NOMO-1 treated with DMSO at 0.1 percent for 48 hours (cell line): ENCODE results near the gene KCNH6.

ENCODE experiments used
- DNase-seq: peaks from one replicate; lab custom pipeline; 2025; ENCODE audit not compliant: unreplicated experiment; lab: John Stamatoyannopoulos, UW

The KCNH6 gene

DNA sequence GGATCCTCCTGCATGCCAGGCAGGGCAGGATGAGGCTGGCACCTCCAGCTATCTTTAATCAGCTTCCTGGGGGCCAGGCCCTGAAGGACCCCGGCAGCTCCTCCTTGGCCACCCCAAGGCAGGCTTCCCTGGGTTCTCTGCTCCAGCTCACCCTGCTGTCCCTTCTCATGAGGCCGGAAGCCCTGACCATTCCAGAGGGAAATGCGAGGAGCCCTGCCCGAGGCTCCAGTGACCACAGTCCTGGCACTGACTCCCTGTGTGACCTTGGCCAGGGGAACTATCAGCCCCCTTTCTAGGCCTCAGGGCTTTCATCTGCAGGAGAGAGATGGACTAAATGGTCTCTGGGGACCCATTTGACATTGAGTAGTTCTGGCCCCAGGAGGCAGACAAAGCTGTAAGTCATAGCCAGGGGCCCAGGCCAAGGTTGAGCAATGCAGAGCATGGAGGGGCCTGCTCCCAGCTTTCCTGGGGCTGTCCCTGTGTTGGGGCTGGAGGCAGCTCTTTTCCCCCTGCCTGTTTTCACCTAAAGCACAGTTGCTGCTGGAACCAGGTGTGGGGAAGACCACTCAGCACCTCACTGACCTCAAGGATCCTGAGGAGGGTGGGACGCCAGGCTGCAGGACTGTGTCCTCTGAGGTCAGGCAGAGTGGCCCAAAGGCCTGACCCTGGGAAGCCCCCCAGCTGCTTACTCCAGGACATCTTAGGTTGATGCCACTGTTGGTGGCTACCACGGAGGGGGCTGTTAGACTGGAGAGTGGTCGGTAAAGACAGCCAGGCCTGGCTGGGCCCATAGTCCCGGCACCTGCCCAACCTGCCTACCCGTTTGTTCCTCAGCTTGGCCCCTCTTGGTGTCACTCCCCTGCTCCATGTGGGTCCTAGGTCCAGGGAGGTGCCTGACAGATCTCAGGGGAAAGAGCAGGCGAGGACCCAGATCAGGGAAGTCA, 8.1 kb downstream of the KCNH6 start:
- no peak for DNase-seq

DNA sequence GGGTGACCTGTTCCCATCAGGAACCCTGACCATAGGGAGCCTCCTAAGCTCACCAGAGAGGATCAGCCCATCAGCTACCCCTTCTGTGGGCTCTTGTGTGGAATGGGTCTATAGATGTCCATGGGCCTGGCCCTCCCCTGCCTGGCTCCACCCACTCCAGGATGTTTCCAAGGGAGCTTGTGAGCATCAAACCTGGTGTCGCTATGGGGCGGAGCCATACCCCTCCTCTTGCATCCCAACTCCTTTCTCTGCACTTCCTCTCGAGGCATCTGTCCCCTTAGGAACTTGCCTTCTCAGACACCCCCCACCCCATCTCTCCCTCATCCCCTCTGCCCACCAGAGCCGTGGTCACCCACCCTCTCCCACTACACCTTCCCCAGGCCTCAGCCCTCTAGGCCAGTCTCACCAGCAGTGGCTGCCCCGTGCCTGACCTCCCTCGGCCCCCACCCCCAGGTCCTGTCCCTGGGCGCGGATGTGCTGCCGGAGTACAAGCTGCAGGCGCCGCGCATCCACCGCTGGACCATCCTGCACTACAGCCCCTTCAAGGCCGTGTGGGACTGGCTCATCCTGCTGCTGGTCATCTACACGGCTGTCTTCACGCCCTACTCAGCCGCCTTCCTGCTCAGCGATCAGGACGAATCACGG, 10.4 kb downstream of the KCNH6 start:
- DNase-seq, result no peak

DNA sequence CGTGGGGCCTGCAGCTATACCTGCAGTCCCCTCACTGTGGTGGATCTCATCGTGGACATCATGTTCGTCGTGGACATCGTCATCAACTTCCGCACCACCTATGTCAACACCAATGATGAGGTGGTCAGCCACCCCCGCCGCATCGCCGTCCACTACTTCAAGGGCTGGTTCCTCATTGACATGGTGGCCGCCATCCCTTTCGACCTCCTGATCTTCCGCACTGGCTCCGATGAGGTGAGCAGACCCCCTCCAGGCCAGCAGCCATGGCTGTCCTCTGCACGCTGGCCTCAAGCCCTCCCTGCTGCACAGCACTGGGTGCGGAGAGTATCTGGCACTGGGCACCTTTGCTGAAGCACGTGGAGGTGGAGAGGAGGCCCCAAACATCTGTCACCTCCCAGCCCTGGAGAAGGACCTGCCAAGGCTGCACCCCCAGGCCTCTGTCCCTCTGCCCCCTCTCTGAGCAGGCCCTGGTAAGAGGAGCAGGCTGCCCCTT, 11.0 kb downstream of the KCNH6 start:
- DNase-seq, result no peak

DNA sequence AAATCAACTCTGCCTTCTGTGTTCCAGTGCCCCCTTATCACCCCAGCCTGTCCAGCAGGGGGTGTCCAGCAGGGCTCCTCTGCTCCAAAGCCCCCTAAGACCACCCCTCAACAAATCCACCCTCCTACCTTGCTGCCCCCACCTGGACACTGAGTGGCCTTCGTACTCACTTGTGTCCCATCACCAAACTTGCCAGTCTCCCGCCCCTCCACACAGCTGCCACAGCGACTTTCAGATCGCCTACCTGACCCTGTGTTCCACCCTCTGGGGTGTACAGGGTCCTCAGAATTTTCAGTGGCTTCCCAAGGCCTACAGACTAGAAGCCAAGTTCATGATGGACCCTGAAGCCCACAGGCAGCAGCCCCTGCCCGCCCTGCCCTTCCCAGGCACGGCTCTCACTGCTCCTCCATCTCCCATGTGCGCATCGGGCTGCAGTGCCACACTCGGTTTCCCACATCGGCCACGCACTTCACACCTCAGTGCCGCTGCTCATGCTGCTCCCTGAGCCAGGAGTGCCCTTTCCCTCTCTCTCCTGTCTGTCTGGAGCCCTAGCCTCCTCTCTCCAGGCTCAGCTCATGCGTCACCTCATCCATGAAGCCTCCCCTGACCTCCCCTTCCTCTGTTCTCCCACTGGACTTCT, 11.8 kb downstream of the KCNH6 start:
- no peak for DNase-seq

DNA sequence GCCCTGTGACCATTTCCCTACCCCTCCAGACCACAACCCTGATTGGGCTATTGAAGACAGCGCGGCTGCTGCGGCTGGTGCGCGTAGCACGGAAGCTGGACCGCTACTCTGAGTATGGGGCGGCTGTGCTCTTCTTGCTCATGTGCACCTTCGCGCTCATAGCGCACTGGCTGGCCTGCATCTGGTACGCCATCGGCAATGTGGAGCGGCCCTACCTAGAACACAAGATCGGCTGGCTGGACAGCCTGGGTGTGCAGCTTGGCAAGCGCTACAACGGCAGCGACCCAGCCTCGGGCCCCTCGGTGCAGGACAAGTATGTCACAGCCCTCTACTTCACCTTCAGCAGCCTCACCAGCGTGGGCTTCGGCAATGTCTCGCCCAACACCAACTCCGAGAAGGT, 12.5 kb downstream of the KCNH6 start:
- no peak for DNase-seq

DNA sequence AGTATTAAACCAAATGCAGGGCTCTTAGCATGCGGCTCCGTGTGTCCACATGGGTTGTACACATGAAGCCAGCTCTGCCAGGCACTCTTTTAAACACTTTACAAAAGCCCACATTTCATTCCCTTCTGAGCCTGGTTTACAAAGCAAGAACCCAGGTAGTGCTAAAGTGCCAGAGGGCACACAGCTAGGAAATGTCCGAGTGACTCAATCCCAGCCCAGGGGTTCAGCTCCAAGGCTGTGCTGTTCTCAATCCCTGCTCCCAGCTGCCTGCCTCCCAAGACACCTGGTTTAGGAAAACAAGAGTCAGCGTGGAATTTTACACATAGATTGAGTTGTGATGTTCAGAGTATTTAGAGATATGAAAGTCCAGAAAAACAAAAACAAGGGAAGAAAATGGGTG, 13.8 kb downstream of the KCNH6 start:
- DNase-seq, result no peak

DNA sequence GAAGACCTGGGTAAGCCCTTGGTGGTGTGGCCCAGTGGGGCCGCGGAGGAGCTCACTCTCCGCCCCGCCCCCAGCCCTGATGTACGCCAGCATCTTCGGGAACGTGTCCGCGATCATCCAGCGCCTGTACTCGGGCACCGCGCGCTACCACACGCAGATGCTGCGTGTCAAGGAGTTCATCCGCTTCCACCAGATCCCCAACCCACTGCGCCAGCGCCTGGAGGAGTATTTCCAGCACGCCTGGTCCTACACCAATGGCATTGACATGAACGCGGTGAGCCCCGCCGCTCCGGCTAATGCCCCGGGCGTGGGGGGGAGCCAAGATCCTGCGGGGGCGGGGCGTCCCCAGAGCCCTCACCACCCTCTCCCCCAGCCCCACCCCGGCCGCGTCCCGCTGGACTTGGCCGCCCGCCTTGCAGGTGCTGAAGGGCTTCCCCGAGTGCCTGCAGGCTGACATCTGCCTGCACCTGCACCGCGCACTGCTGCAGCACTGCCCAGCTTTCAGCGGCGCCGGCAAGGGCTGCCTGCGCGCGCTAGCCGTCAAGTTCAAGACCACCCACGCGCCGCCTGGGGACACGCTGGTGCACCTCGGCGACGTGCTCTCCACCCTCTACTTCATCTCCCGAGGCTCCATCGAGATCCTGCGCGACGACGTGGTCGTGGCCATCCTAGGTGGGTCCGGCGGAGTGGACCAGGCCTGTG, 15.0 kb downstream of the KCNH6 start:
- no peak for DNase-seq

DNA sequence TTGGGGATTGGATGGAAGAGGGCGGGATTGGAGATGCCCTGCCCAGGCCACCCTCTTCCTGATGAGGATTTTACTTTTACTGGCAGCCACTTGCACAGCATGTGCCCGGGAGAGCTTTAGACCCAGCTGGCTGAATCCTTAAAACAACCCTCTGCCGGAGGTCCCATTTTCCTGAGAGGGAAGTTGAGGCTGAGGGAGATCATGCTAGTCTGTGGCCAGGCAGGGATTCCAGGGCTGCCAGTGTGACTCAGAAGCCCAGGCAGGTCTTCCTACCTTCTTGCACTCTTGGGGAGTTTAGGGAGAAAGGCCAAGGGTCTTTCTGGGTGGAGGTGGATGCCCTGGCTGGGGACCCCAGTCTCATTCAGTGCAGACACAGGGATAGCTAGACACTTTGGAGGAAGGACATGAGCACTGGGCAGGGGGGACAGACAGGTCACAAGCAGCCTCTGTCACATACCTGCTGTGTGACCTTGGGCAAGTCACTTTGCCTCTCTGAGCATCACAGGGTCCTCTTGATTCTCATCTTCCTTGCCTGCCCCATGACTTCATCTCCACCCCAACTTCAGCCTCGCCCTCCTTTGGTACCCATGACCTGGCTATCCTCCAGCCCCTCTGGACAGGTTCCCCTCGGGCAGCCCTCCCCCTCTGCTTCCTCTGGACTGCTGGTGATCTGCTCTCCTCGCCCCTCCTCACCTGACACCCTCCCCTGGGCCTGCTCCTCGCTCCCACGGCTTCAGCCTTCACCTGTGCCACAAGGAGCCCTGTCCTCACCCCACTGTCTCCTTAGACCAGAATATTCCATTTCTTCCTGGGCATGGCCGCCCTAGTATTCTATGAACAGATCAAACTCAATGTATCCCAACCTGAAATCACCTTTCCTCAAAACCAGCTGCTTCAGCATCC, 15.8 kb downstream of the KCNH6 start:
- DNase-seq, result no peak

DNA sequence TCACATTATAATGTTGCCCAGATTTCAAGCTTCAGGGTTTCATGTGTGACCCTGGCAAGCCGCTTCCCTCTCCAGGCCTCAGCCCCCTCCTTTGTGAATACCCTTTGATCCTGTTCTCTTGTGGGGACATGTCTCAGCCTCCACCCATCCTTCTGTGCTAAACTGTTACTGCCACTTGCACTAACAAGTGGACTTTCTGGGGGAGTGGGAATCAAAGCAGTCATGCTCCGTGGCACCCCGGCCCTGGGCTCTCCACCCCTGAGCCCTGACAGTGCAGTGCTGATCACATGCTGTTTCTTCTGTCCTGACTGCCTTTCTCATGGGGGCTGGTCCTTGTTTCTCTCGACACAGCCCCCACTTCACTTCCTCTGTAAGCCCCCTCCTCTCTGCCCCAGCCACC, 17.4 kb downstream of the KCNH6 start:
- no peak for DNase-seq

DNA sequence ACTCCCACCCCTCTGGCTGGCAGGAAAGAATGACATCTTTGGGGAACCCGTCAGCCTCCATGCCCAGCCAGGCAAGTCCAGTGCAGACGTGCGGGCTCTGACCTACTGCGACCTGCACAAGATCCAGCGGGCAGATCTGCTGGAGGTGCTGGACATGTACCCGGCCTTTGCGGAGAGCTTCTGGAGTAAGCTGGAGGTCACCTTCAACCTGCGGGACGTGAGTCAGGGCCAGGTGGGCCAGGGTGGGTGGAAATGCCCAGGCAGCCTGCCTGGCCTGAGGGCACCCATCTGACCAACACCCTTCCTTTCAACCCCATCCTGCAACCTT, 19.0 kb downstream of the KCNH6 start:
- no peak for DNase-seq

DNA sequence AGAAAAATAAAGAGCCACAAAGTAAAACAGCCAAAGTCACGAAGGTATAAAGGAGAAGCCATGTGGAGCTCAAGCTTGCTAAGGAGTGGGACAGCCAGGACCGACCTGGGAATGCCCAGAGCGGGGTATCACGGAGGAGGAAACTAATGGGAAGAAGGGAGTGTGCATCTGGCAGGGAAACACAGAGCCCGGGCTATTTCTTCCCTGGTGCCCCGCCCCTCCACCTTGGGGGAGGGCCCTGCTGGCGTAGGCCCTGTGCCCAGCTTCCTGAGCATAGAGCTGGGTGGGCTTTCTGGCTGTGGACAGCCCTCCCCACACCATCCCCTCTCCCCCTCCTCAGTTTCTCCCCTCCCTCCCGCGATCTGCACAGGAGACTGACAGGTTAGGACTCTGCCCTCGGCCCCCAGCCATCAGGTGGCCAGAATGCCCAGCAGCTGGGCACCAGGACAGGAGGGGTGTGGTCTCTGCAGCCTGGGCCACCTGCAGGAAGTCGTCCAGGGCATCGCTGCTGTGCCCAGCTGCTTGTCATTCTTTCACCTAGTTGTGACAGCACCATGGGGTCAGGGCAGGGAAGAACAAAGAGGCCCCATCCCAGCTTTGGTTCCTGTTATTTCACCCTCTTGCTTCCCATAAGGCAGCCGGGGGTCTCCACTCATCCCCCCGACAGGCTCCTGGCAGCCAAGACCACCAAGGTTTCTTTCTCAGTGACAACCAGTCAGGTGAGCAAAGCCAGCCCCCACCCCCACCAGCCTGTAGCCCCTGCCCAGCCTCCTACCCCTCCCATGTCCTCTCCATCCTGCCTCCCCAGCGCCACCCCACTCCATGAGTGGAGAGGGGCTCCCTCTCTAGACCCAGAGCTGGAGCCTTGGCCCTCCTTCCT, 20.0 kb downstream of the KCNH6 start:
- no peak for DNase-seq

DNA sequence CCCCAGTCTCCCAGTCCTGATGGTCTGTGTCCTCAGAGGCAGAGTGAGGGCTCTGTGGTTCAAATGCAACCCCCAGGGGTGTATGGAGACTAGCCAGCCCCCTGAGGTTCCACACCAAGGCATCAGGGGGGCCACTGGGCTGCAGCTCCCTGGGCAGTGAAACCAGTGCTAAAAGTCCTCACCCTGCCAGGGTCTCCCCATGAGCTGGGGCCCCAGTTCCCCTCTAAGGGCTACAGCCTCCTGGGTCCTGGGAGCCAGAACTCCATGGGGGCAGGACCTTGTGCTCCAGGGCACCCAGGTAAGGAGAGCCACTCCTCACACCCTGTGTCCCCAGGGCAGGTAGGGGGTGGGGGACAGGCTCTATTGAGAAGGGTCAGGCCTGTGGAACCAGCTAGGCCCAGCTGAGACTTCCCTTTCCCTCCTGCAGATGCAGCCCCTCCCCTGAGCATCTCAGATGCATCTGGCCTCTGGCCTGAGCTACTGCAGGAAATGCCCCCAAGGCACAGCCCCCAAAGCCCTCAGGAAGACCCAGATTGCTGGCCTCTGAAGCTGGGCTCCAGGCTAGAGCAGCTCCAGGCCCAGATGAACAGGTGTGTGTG, 20.8 kb downstream of the KCNH6 start:
- DNase-seq, result no peak

DNA sequence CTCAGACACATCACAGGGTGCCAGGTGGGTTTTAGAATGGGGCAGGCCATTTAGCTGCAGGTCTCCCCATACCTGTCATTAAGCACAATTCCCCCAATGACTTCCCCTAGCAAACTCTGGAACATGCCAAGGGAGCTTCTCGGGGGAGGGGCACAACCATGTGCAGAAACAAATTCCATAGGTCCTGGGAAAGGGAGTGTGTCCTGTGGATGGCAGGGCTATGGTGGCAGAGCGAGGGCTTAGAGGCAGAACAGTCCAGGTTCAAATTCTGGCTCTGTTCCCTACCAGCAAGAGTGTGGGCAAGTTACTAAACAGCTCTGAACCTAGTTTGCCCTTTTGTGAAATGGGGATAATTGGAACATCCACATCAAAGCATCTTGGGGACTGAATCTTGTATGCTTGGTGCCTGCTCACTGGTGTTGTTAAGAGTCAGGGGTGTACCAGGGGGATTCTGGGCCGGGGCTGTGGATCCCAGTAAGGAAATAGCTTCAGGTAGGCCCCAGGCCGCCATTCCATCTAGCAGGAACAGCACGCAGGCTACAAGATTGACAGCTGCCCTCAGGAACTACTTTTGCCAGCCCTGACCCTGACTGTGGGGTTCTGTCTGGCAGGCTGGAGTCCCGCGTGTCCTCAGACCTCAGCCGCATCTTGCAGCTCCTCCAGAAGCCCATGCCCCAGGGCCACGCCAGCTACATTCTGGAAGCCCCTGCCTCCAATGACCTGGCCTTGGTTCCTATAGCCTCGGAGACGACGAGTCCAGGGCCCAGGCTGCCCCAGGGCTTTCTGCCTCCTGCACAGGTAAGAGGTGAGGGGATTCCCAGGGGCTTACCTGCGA, 21.5 kb downstream of the KCNH6 start:
- DNase-seq, result no peak

DNA sequence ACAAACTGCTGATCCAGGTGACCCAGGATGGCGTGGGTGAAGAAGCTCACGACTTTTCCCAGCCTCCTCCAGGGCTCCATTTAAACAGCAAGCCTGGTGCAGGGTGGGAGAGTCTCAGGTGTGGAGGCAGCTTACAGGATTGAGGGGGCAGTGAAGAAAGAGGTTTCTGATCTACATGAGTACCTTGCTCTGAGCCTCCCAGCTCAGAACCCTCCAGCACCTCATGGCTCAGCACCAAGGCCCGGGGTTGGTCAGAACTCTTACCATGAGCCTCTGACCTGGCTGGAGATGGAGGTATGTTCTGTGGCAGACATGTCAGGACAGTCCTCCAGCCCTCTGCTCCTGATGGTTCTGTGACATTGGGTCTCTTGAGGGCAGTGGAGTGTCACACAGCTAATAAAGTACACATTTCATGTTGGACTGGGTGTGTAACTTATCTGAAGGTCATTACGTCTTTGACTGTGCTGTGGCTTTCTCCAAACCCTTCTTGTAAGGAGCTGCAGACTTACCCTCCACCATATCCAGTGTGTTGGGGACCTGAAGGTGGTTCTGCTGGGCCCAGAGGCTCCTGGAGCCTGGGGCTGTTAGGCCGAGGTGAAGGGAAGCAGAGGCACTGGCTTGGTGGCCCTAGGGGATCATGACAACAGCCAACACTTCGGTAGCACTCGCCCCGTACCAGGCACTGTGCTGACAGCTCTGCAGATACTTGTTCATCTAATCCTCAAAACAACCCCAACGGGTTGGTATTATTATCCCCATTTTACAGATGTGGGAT, 23.3 kb downstream of the KCNH6 start:
- DNase-seq, result no peak

DNA sequence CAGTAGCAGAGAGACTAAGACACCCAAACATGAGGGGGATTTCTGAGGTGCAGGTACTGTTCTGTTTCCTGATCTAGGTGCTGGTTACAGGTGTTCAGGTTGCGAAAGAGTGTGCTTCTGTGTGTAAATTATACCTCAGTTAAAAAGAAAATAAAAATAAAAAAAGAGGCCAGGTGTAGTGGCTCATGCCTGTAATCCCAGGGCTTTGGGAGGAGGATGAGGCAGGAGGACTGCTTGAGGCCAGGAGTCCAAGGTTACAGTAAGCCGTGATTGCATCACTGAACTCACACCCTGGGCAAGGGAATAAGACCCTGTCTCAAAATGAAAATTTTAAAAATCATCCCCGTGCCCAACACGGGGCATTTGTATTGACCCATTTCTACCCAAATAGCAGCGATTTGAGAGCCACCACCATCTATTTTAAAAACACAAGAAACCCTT, 23.9 kb downstream of the KCNH6 start:
- DNase-seq, result no peak

DNA sequence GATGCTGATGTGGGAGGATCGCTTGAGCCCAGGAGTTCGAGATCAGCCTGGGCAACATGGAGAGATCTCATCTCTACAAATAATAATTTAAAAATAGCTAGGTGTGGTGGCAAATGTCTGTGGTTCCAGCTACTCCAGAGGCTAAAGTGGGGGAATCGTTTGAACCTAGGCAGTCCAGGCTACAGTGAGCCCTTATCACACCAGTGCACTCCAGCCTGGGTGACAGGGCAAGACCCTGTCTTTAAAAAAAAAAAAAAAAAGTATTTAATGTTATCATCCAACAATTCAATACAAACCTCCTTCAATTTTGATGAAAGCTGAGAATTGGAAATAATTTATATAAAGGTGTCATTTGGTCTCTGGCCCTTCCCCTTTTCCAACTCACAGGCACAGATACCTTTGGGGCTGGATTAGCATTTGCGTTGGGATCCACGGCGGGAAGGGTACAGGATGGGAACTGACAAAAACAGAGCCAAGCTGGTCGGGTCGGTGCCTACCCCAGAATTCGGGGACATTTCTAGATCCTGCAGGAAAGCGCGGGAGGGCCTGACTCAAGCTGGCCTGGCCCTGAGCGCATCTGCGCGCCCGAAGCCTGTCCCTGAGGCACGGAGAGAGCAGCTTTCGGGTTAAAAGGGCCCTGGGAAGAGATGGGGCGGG, 26.3 kb downstream of the KCNH6 start:
- DNase-seq, result no peak
